ENCODE measurements around the gene GPA33.

- TF ChIP-seq, protein P1, sequence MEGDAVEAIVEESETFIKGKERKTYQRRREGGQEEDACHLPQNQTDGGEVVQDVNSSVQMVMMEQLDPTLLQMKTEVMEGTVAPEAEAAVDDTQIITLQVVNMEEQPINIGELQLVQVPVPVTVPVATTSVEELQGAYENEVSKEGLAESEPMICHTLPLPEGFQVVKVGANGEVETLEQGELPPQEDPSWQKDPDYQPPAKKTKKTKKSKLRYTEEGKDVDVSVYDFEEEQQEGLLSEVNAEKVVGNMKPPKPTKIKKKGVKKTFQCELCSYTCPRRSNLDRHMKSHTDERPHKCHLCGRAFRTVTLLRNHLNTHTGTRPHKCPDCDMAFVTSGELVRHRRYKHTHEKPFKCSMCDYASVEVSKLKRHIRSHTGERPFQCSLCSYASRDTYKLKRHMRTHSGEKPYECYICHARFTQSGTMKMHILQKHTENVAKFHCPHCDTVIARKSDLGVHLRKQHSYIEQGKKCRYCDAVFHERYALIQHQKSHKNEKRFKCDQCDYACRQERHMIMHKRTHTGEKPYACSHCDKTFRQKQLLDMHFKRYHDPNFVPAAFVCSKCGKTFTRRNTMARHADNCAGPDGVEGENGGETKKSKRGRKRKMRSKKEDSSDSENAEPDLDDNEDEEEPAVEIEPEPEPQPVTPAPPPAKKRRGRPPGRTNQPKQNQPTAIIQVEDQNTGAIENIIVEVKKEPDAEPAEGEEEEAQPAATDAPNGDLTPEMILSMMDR (IDR thresholded peaks at IDR 0.05): no peak
- TF ChIP-seq JUND (IDR thresholded peaks at IDR 0.05) (no peak), MXI1 (IDR thresholded peaks at IDR 0.05; ENCODE audit: low read depth, low read length) (no peak), GABPA (IDR thresholded peaks at IDR 0.05; ENCODE audit: low read depth) (no peak), TAF1 (IDR thresholded peaks at IDR 0.05; ENCODE audit: borderline replicate concordance, low read depth, low read length) (no peak), MAX (IDR thresholded peaks at IDR 0.05; ENCODE audit: low read depth) (no peak), EP300 (IDR thresholded peaks at IDR 0.05; ENCODE audit: borderline replicate concordance in 1 of 2, low read depth in 1 of 2, low read length in 1 of 2) (no peak), POLR2AphosphoS5 (IDR thresholded peaks at IDR 0.05; ENCODE audit: low read depth, low read length) (no peak), FOXJ3 (CRISPR knock-in tag; IDR thresholded peaks at IDR 0.05) (no peak), RFX5 (IDR thresholded peaks at IDR 0.05; ENCODE audit: low read length) (no peak), RXRA (IDR thresholded peaks at IDR 0.05; ENCODE audit: borderline replicate concordance, low read depth) (no peak), PBX3 (IDR thresholded peaks at IDR 0.05) (no peak)
Measured at GRCh38 chr1:167016100-167016750, 74.0 kb downstream of the GPA33 start.

Data from SK-N-SH (cell line).